DOHH2 (cell line): ENCODE data around the gene PAX6.

Experiments
- H3F3A ChIP-seq: fragments of 200-600 bp; sonication (generic), shearing (Covaris generic); 2 replicates; pipeline ENCODE4 v1.6.0; 2016; ENCODE audit warnings: antibody characterized with exemption, mild to moderate bottlenecking; ENCODE audit not compliant: control insufficient read depth, insufficient read depth
- H3K27ac ChIP-seq: fragments of 200-600 bp; sonication (generic); 2 replicates; pipeline ENCODE4 v1.5.1; 2014; ENCODE audit warnings: low read depth, mild to moderate bottlenecking, low read length, moderate library complexity
- H3K27me3 ChIP-seq: fragments of 200-600 bp; sonication (generic); 2 replicates; pipeline ENCODE4 v1.6.1; 2014; ENCODE audit warnings: mild to moderate bottlenecking, low read length, mixed read lengths; ENCODE audit not compliant: control insufficient read depth
- H3K36me3 ChIP-seq: fragments of 200-600 bp; sonication (generic); 2 replicates; pipeline ENCODE4 v1.6.1; 2014; ENCODE audit warnings: mild to moderate bottlenecking, low read length, moderate library complexity, mixed read lengths; ENCODE audit not compliant: control insufficient read depth
- H3K4me1 ChIP-seq: fragments of 200-600 bp; sonication (generic); 2 replicates; pipeline ENCODE4 v1.6.1; 2014; ENCODE audit warnings: mild to moderate bottlenecking, low read length, mixed read lengths; ENCODE audit not compliant: control insufficient read depth
- H3K4me2 ChIP-seq: fragments of 200-600 bp; sonication (generic); 2 replicates; pipeline ENCODE4 v1.6.0; 2014; ENCODE audit warnings: mild to moderate bottlenecking, low read length, moderate library complexity
- H3K4me3 ChIP-seq: fragments of 200-600 bp; sonication (generic); 2 replicates; pipeline ENCODE4 v1.5.1; 2014; ENCODE audit warnings: mild to moderate bottlenecking, low read length, mixed read lengths
- H3K79me2 ChIP-seq: fragments of 200-600 bp; sonication (generic); 2 replicates; pipeline ENCODE4 v1.6.1; 2014; ENCODE audit warnings: mild to moderate bottlenecking, low read length, mixed read lengths; ENCODE audit not compliant: control insufficient read depth
- H3K9me2 ChIP-seq: fragments of 200-600 bp; sonication (generic); replicated peaks from 2 replicates; pipeline ENCODE4 v1.6.1; 2014; ENCODE audit warnings: mild to moderate bottlenecking, low read length, mixed read lengths; ENCODE audit not compliant: control insufficient read depth
- H3K9me3 ChIP-seq: fragments of 200-600 bp; sonication (generic); 2 replicates; pipeline ENCODE4 v1.6.1; 2014; ENCODE audit warnings: antibody characterized with exemption, low read length, mixed read lengths; ENCODE audit not compliant: control insufficient read depth, insufficient read depth
- H4K20me1 ChIP-seq: fragments of 200-600 bp; sonication (generic); 2 replicates; pipeline ENCODE4 v1.6.0; 2014; ENCODE audit warnings: low read depth, mild to moderate bottlenecking, antibody characterized with exemption, low read length, moderate library complexity; ENCODE audit not compliant: control insufficient read depth, insufficient read depth
- EZH2phosphoT487 ChIP-seq: fragments of 200-600 bp; sonication (generic); IDR thresholded peaks from 2 replicates; pipeline ENCODE4 v1.6.1; 2017; ENCODE audit warnings: borderline replicate concordance, mild to moderate bottlenecking, antibody characterized with exemption, low read length, moderate library complexity, mixed read lengths
- TF ChIP-seq, protein P1 (sequence below): fragments of 200-600 bp; sonication (generic); IDR thresholded peaks from one replicate; pipeline ENCODE4 v1.5.1; 2014; ENCODE audit warnings: antibody characterized with exemption, mild to moderate bottlenecking, low read depth, low read length; ENCODE audit not compliant: poor library complexity, severe bottlenecking

PAX6 gene

GRCh38 chr11:31794548-31794947, 16.6 kb downstream of the PAX6 start:
- no peaks in the 10 kb centered on the region for H3K79me2 ChIP-seq
- H3K27ac ChIP-seq: no peak overlapping the region
- H3K36me3 ChIP-seq: no peaks in the 10 kb centered on the region
- TF ChIP-seq, protein P1, sequence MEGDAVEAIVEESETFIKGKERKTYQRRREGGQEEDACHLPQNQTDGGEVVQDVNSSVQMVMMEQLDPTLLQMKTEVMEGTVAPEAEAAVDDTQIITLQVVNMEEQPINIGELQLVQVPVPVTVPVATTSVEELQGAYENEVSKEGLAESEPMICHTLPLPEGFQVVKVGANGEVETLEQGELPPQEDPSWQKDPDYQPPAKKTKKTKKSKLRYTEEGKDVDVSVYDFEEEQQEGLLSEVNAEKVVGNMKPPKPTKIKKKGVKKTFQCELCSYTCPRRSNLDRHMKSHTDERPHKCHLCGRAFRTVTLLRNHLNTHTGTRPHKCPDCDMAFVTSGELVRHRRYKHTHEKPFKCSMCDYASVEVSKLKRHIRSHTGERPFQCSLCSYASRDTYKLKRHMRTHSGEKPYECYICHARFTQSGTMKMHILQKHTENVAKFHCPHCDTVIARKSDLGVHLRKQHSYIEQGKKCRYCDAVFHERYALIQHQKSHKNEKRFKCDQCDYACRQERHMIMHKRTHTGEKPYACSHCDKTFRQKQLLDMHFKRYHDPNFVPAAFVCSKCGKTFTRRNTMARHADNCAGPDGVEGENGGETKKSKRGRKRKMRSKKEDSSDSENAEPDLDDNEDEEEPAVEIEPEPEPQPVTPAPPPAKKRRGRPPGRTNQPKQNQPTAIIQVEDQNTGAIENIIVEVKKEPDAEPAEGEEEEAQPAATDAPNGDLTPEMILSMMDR: no peak
- TF ChIP-seq EZH2phosphoT487: no peak
- no peaks in the 10 kb centered on the region for H3K4me1 ChIP-seq
- no peaks in the 10 kb centered on the region for H3F3A ChIP-seq
- H3K9me2 ChIP-seq: no peaks in the 10 kb centered on the region
- H3K4me3 ChIP-seq: no peak overlapping the region
- peaks cover 14% of the 10 kb centered on the region for H3K27me3 ChIP-seq
- no peaks in the 10 kb centered on the region for H3K9me3 ChIP-seq
- no peaks in the 10 kb centered on the region for H4K20me1 ChIP-seq
- no peak overlapping the region for H3K4me2 ChIP-seq

DNA sequence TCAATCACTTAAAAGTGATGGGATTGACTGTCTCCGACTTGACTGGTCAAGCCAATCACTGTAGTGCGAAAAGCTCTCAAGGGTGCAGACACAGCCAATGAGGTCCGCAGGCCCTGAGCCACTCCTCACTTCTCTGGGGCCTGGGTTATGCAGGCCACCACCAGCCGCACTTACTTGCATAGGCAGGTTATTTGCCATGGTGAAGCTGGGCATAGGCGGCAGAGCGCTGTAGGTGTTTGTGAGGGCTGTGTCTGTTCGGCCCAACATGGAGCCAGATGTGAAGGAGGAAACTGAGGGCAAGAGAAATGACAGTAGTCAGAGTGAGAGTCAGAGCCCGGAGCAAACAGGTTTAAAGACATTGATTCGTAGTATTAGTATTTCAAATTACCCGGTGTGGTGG, 17.9 kb downstream of the PAX6 start:
- Histone ChIP-seq H3K4me3 (no peak overlapping the region), H3K27me3 (peaks cover 14% of the 10 kb centered on the region), H3K4me1 (no peaks in the 10 kb centered on the region), H3F3A (no peaks in the 10 kb centered on the region), H3K9me2 (no peaks in the 10 kb centered on the region), H3K4me2 (no peak overlapping the region), H3K27ac (no peak overlapping the region), H3K36me3 (no peaks in the 10 kb centered on the region), H3K79me2 (no peaks in the 10 kb centered on the region), H3K9me3 (no peaks in the 10 kb centered on the region), H4K20me1 (no peaks in the 10 kb centered on the region)
- TF ChIP-seq, protein P1: no peak
- no peak for TF ChIP-seq EZH2phosphoT487

GRCh38 chr11:31792456-31792855, 18.7 kb downstream of the PAX6 start:
- no peak for TF ChIP-seq EZH2phosphoT487
- Histone ChIP-seq H3F3A (no peaks in the 10 kb centered on the region), H3K4me3 (no peak overlapping the region), H3K36me3 (no peaks in the 10 kb centered on the region), H4K20me1 (no peaks in the 10 kb centered on the region), H3K4me2 (no peak overlapping the region), H3K4me1 (no peaks in the 10 kb centered on the region), H3K9me2 (no peaks in the 10 kb centered on the region), H3K79me2 (no peaks in the 10 kb centered on the region), H3K9me3 (no peaks in the 10 kb centered on the region), H3K27me3 (peaks cover 8% of the 10 kb centered on the region), H3K27ac (no peak overlapping the region)

- no peaks in the 10 kb centered on the region for H3K9me2 ChIP-seq
- no peaks in the 10 kb centered on the region for H3K36me3 ChIP-seq
- no peak overlapping the region for H3K27ac ChIP-seq
- H3K79me2 ChIP-seq: no peaks in the 10 kb centered on the region
- no peak overlapping the region for H3K4me3 ChIP-seq
- no peaks in the 10 kb centered on the region for H3F3A ChIP-seq
- H3K4me1 ChIP-seq: no peaks in the 10 kb centered on the region
- peaks cover 4% of the 10 kb centered on the region; the same call in 1 of the 2 replicates for H3K27me3 ChIP-seq
- no peaks in the 10 kb centered on the region for H4K20me1 ChIP-seq
- H3K4me2 ChIP-seq: no peak overlapping the region
- no peaks in the 10 kb centered on the region for H3K9me3 ChIP-seq
- TF ChIP-seq, protein P1: no peak
These were observed 19.1 kb downstream of the PAX6 start for GRCh38 chr11:31792036-31792435.
